GM19240 (cell line): ENCODE measurements around the gene FRMD4A.
"Not testable (repeated sequence)": the region's sequence is repeated elsewhere in the genome, so short reads cannot be mapped to it uniquely, and the experiment has no call there.

ENCODE experiments used
- DNase-seq: peaks from one replicate; pipeline ENCODE4 v3.0.0; 2011; ENCODE audit warnings: low spot score; ENCODE audit not compliant: insufficient read length

FRMD4A gene

DNA sequence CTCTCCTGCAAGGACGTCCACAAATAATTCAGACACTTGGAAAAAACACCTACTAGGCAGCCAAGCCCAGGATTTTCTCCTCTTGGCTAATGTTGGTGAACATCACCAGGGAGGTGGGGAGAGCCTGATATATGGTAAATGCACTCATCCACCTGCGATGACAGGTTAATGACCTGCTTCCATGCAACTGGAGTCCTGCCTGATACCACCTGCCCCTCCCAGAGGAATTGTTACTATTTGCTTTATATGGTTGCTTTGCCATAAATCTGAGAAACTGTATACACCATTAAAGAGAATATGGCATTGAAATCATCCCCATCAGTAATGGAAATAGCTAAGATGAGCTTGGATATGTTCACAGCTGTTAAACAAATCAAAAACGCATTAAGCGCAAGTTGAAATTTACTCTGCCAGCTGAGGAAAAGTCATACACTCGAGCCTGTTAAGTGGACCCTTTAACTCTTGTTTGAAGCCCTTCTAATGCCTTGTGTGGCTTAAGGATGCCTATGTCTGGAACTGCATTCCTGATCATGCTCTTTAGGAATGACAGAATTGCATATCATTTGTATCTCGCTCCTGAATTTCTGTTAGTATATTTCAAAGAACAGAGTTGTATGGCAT is 535.6 kb downstream of the FRMD4A start:
- no peak for DNase-seq

DNA sequence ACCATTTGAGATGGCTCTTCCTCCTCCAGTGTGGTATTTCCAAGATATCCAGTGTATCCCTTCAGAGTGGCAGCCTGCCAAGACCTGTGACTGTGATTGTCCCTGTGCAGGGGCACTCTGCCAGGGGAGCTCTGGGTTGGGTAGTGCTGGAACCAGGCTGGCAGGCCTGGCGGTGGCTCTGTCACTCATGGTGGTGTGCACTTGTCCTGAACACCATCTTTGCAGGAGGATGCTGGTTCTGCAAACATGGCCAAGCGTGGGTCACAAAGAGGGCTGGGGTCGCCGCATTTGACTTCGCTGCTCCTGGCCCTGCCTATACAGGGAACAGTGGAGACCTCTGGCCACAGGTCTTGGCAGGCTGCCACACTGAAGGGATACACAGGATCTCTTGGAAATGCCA is 538.7 kb downstream of the FRMD4A start:
- no peak for DNase-seq

DNA sequence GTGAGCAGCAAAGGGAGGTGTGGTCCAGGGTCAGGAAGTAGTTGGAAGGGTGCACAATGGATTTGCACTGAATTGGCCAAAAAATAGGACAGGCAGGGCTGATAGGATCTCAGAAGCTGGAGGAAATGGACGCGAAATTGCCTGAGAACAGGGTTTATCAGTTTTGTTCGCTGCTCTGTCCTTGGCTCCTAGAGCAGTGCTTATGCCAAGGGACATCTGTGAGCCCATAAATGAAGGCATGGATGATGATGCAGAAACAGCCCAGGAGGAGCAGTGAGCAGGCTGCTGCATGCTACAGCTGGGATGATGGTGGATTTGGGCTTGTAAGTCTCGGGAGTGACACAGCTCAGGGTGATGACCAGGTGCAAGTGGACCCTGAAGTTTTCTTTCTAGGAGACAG is 539.2 kb downstream of the FRMD4A start:
- no peak for DNase-seq

DNA sequence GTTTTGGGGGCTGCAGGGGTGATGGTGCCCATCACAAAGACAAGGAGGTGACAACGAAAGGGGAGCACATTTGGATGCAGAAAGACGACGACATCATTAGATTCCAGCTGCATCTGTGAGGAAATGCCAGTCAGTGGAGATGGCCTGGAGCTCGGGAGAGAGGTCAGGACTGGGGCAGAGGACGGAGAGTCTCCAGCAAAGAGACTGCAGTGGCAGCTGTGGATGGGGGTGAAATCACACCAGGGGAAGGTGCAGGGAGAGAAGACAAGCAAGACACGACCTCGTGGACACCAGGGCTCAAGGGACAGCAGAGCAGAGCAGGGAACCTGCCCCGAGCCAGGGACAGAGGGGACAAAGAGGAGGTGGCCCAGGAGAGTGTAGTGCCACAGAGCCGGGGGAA is 540.5 kb downstream of the FRMD4A start:
- DNase-seq, result no peak

- no peak for DNase-seq
Observed at GRCh38 chr10:13789448-13789829, 541.3 kb downstream of the FRMD4A start.

DNA sequence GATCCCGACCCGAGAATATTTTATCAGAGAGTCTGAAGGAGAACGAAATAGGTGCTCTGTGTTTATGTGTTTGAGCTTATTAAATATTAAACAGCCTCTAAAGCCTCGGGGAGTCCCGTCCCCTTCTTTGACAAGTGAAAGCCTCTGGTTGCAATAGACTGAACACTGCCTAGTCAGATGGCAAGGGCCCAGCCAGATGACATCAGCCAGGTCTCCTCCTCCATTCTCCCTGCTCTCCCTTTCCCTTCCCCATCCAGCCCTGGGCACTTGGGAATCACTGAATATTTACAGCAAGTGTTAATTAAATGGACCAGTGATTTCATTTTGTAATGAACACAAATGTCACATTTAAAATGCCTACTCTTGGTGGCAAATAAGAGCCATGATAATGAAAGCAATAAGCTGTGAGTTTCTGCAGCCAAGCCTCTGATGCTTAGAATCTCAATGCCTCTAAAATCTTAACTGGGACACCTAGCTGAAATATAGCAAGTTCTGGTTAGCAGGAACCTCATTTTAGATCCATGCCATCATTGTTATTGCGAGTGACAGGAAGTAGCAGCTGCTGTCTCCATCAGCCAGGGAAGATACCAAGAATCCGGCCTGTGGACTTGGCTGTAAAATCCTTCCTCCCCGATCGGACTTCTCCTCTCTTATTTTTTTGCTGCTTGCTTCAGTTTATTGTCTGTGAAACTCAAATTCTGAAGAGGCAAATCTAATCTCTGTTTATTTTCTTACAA is 541.8 kb downstream of the FRMD4A start:
- no peak for DNase-seq

DNA sequence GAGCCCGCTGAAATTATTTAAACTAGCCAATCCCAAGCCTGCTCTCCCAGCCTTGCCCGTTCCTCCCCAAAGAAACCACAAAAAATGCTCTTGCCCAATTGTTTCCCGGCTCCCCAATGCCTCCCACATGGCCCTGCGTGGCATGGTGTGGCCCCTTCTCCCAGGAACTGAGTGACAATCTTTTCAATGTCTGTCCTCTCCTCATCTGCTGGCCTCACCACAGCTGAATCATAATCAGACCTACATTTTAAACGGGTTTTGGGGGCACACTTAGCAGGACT is 542.5 kb downstream of the FRMD4A start:
- DNase-seq, result no peak

GRCh38 chr10:13787015-13787421 is 543.7 kb downstream of the FRMD4A start:
- peak; percentile 61 for DNase-seq

- DNase-seq, result no peak
Observed at GRCh38 chr10:13784067-13784466, 546.7 kb downstream of the FRMD4A start.

GRCh38 chr10:13779748-13780147 is 551.0 kb downstream of the FRMD4A start:
- no peak for DNase-seq

DNA sequence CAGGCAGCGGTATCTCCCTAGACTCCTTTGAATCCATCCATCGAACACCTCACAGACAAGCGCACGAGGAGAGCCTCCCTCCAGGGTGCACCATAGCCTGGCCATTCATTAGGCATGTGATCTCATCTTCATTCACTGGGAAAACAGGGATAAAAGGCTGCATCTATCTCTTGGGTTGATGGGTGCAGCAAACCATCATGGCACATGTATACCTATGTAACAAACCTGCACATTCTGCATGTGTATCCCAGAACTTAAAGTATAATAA is 552.1 kb downstream of the FRMD4A start:
- not testable (repeated sequence) for DNase-seq

- no peak for DNase-seq
Observed at GRCh38 chr10:13776861-13777311, 553.8 kb downstream of the FRMD4A start.

GRCh38 chr10:13775786-13776775 is 554.6 kb downstream of the FRMD4A start:
- DNase-seq, result no peak

DNA sequence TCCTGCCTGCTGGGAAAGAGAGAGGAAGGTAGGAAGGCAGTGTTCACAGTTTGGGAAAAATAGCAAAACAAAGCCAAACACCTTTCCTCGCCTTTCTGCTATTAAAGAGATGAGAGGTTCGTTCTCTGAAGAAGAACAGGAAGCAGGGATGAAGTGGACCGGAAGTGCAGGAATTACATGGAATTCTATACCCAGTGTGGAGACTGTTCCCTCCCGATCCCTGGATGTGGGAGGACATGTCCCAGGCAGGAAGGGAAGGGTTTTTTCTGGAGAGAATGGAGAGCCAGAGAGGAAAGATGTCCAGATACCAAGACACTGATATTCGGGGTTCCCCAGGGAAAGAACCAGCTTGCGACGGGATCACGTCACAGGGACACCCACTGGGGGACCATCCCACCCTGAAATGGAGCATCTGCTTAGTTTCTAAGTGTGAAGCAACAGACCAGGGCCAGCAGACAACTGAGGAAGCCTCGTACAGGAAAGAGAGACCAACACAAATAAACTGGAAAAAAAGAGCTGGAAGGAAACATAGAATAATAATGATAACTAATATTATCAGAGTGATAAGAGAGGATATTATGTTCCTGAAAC is 556.3 kb downstream of the FRMD4A start:
- no peak for DNase-seq

DNA sequence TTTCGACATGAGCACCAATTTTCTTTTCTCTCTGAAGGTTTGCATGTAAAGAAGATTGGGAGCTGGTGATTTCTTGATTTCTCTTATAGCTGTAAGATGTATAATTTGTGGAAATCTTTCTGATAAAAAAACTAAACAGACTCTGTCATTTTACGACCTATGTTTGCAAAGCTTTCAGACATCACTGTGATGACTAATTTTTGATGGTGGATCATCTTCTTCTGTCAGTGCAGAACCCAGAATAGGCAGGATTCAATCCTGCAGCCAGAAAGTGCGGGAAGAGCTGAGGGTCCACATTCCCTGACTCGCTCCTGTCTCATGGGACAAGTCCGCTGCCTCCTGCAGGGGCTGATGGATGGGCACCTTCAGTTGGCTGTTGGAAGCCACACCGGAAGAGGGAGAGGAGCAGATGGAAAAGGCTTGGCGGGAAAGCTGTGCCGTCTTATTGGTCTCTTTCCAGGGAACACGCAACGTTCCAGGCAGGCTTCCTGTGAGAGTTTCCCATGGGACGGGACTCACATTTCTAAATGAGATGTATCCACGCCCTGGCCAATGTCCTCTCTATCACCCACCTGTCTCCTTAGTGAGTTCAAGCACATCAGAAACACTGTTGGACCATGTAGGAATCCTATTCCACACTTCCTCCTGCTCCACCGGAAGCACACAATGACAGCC is 557.1 kb downstream of the FRMD4A start:
- DNase-seq, result no peak

- DNase-seq, result no peak
Observed at GRCh38 chr10:13773043-13773442, 557.7 kb downstream of the FRMD4A start.

GRCh38 chr10:13771992-13772391 is 558.7 kb downstream of the FRMD4A start:
- no peak for DNase-seq

DNA sequence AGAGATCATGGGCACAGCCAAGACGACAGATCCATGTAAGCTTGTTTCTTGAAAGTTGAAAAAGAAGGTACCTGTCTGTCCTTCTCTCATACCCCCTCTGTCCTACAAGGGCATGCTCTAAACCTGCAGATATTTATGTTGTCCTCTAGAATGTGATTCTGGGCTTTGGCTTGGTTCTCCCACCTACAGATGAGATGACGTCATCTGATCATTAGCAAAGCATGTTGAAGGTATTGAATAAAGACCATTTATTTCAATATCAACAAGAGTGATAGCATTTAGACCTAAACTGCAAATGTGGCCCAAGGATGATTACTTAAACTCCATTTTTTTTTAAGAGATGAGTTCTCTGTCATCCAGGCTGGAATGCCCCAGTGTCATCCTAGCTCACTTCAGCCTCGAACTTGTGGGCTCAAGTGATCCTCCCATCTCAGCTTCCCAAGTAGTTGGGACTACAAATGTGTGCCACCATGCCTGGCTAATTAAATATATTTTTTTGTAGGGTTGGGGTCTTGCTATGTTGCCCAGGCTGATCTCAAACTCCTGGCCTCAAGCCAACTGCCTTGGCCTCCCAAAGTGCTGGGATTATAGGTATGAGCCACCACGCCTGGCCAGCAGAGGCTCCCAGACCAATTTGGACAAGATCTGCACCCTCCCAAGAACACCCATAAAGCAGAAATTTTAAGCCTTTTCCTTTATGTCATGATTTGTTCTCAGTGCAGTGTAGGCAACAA is 559.8 kb downstream of the FRMD4A start:
- DNase-seq, result no peak

GRCh38 chr10:13769946-13770345 is 560.8 kb downstream of the FRMD4A start:
- no peak for DNase-seq

DNA sequence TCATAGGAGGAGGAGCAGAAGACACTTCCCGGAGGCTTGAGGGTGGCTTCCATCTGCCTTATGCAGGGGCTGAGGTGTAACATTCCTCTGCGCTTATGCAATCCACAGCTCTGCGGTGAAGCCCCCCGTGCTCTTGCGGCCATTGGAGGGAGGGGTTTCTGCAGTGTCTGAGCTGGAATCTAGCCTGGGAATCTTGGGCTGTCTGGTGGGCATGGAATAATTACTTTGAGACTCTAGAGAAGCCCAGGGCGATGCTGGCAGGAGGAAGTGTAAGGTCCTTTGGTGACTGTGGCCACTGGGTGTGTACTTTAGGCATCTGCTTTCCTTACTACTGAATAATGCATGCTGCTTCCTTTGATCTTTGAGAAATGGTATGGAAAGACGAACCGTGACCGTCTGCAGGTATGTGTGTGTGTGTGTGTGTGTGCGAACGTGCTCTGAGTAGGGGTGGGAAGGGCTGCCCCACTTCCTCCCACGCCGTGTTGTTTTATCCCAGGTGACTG is 563.0 kb downstream of the FRMD4A start:
- no peak for DNase-seq

DNA sequence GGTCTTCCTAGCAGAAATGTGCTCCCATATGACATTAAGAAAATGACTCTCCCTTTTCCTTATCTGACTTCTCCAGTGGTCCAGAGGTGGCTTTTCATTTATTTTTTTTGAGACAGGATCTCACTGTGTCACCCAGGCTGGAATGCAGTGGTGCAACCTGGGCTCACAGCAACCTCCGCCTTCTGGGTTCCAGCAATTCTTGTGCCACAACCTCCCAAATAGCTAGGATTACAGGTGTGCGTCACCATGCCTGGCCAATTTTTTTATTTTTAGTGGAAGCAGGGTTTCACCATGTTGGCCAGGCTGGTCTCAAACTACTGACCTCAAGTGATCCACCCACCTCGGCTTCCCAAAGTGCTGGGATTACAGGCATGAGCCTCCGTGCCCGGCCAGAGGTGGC is 563.6 kb downstream of the FRMD4A start:
- not testable (repeated sequence) for DNase-seq
